Muscle layer of duodenum (tissue), 2 donors: Measurements from ENCODE around the gene BOC.

ENCODE experiments used
- H3K27ac ChIP-seq: one replicate; pipeline ENCODE4 v1.7.0; 2013; ENCODE audit warnings: mild to moderate bottlenecking, low read length
- H3K27me3 ChIP-seq: one replicate; pipeline ENCODE4 v1.7.0; 2013; ENCODE audit warnings: low read depth, mild to moderate bottlenecking, control low read depth, low read length
- H3K36me3 ChIP-seq, 2 donors: one replicate each; pipeline ENCODE4 v1.7.0; 2013; ENCODE audit warnings: low read length in 2 of 2, control low read depth in 1 of 2, mild to moderate bottlenecking in 1 of 2; ENCODE audit not compliant: insufficient read depth in 2 of 2, control insufficient read depth in 1 of 2
- H3K4me1 ChIP-seq, 2 donors: one replicate each; pipeline ENCODE4 v1.7.0; 2013; ENCODE audit warnings: low read length in 2 of 2, mild to moderate bottlenecking in 2 of 2, control low read depth in 1 of 2, moderate library complexity in 1 of 2; ENCODE audit not compliant: insufficient read depth in 2 of 2, control insufficient read depth in 1 of 2
- H3K4me3 ChIP-seq, 2 donors: one replicate each; pipeline ENCODE4 v1.7.0; 2013; ENCODE audit warnings: low read length in 2 of 2, low read depth in 1 of 2, mild to moderate bottlenecking in 1 of 2
- H3K9me3 ChIP-seq, 2 donors: one replicate each; pipeline ENCODE4 v1.7.0; 2013; ENCODE audit warnings: low read length in 2 of 2, control low read depth in 1 of 2, mild to moderate bottlenecking in 1 of 2; ENCODE audit not compliant: control insufficient read depth in 1 of 2
- donor health status: healthy.

Gene BOC

GRCh38 chr3:113264283-113265131 is 53.1 kb downstream of the BOC start:
- Histone ChIP-seq H3K27ac (no peak overlapping the region), H3K27me3 (no peaks in the 10 kb centered on the region), H3K36me3 (peaks cover 5 to 9% of the 10 kb centered on the region in 2 donors), H3K4me3 (no peak overlapping the region), H3K4me1 (peaks cover 0 to 69% of the 10 kb centered on the region in 2 donors), H3K9me3 (no peaks in the 10 kb centered on the region)

GRCh38 chr3:113265231-113265630 is 53.9 kb downstream of the BOC start:
- no peak overlapping the region for H3K27ac ChIP-seq
- no peak overlapping the region for H3K4me3 ChIP-seq
- no peaks in the 10 kb centered on the region for H3K9me3 ChIP-seq
- peaks cover 0 to 62% of the 10 kb centered on the region in 2 donors for H3K4me1 ChIP-seq
- H3K36me3 ChIP-seq: peaks cover 12% of the 10 kb centered on the region in 2 donors
- H3K27me3 ChIP-seq: no peaks in the 10 kb centered on the region

DNA sequence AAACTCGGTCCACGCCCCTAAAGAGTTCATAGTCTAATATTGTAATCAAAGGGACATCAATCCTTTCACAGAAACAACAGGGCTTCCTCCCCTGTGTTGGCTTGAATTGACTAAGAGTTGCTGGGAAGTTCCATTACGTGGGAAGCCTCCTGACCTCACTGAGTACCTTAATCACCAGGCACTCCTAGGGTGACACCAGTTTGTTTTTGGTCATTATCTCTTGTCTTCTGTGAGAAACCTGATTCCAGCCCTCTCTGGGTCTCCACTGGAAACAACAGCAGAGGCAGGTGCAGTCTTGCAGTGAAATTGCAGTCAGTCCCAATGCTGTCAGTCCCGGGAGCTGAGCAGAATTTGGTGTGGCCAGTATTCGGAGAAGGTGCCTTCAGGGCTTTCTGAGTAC is 55.4 kb downstream of the BOC start:
- peaks cover 12 to 25% of the 10 kb centered on the region in 2 donors for H3K36me3 ChIP-seq
- H3K27ac ChIP-seq: no peak overlapping the region

DNA sequence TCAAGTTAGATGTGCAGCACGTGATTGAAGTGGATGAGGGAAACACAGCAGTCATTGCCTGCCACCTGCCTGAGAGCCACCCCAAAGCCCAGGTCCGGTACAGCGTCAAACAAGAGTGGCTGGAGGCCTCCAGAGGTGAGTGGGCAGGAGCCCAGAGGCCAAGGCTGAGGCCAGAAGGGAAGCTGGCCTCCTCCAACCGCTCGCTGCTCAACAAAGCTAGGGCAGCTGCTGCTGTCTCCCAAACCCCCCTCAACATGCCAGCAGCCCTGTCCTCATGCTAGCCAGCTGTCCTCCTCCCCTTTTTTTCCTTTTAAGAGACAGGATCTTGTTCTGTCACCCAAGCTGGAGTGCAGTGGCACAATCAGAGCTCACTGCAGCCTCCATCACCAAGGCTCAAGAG is 57.0 kb downstream of the BOC start:
- no peaks in the 10 kb centered on the region for H3K9me3 ChIP-seq
- H3K36me3 ChIP-seq: peaks cover 12 to 39% of the 10 kb centered on the region in 2 donors
- H3K27ac ChIP-seq: no peak overlapping the region
- H3K4me1 ChIP-seq: peaks cover 0 to 44% of the 10 kb centered on the region in 2 donors
- no peaks in the 10 kb centered on the region for H3K27me3 ChIP-seq
- no peak overlapping the region for H3K4me3 ChIP-seq

More for the DNA sequence above, 55.4 kb downstream of the BOC start:
- Histone ChIP-seq H3K4me3 (no peak overlapping the region), H3K9me3 (no peaks in the 10 kb centered on the region), H3K4me1 (peaks cover 0 to 55% of the 10 kb centered on the region in 2 donors), H3K27me3 (no peaks in the 10 kb centered on the region)

GRCh38 chr3:113268942-113269341 is 57.6 kb downstream of the BOC start:
- Histone ChIP-seq H3K36me3 (peaks cover 12 to 45% of the 10 kb centered on the region in 2 donors), H3K9me3 (no peaks in the 10 kb centered on the region), H3K4me1 (peaks cover 0 to 41% of the 10 kb centered on the region in 2 donors), H3K4me3 (no peak overlapping the region), H3K27ac (no peak overlapping the region), H3K27me3 (no peaks in the 10 kb centered on the region)

- no peaks in the 10 kb centered on the region for H3K27me3 ChIP-seq
- no peaks in the 10 kb centered on the region for H3K9me3 ChIP-seq
- no peak overlapping the region for H3K27ac ChIP-seq
- peaks cover 0 to 42% of the 10 kb centered on the region in 2 donors for H3K4me1 ChIP-seq
- peaks cover 12 to 52% of the 10 kb centered on the region in 2 donors for H3K36me3 ChIP-seq
- H3K4me3 ChIP-seq: no peak overlapping the region
These were observed 58.3 kb downstream of the BOC start for GRCh38 chr3:113269661-113270060.

- H3K4me1 ChIP-seq: peaks cover 0 to 42% of the 10 kb centered on the region in 2 donors
- H3K27ac ChIP-seq: no peak overlapping the region
- peaks cover 12 to 56% of the 10 kb centered on the region in 2 donors for H3K36me3 ChIP-seq
These were observed 58.7 kb downstream of the BOC start for GRCh38 chr3:113270068-113270467.

GRCh38 chr3:113270786-113271185 is 59.4 kb downstream of the BOC start:
- peaks cover 0 to 42% of the 10 kb centered on the region in 2 donors for H3K4me1 ChIP-seq
- no peaks in the 10 kb centered on the region for H3K27me3 ChIP-seq
- peaks cover 12 to 56% of the 10 kb centered on the region in 2 donors for H3K36me3 ChIP-seq
- H3K27ac ChIP-seq: no peak overlapping the region
- no peaks in the 10 kb centered on the region for H3K9me3 ChIP-seq
- H3K4me3 ChIP-seq: no peak overlapping the region

More at GRCh38 chr3:113270068-113270467, 58.7 kb downstream of the BOC start:
- no peaks in the 10 kb centered on the region for H3K9me3 ChIP-seq
- no peak overlapping the region for H3K4me3 ChIP-seq
- no peaks in the 10 kb centered on the region for H3K27me3 ChIP-seq

- Histone ChIP-seq H3K4me3 (no peak overlapping the region), H3K4me1 (peaks cover 0 to 43% of the 10 kb centered on the region in 2 donors), H3K27me3 (no peaks in the 10 kb centered on the region), H3K9me3 (no peaks in the 10 kb centered on the region), H3K36me3 (peaks cover 12 to 56% of the 10 kb centered on the region in 2 donors), H3K27ac (no peak overlapping the region)
These were observed 59.8 kb downstream of the BOC start for GRCh38 chr3:113271189-113271588.

- Histone ChIP-seq H3K4me1 (peaks cover 2 to 46% of the 10 kb centered on the region in 2 donors), H3K9me3 (no peaks in the 10 kb centered on the region), H3K27ac (no peak overlapping the region), H3K36me3 (peaks cover 9 to 56% of the 10 kb centered on the region in 2 donors), H3K27me3 (no peaks in the 10 kb centered on the region), H3K4me3 (no peak overlapping the region)
These were observed 60.4 kb downstream of the BOC start for GRCh38 chr3:113271594-113272384.

DNA sequence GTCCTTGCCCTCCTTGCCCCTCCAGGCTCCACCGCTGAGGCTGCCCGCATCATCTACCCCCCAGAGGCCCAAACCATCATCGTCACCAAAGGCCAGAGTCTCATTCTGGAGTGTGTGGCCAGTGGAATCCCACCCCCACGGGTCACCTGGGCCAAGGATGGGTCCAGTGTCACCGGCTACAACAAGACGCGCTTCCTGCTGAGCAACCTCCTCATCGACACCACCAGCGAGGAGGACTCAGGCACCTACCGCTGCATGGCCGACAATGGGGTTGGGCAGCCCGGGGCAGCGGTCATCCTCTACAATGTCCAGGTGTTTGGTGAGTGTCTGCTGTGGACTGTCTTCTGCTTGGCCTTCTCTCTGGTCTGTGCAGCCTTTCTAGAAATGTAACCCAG is 61.0 kb downstream of the BOC start:
- Histone ChIP-seq H3K27ac (no peak overlapping the region), H3K4me3 (no peak overlapping the region), H3K4me1 (peaks cover 8 to 45% of the 10 kb centered on the region in 2 donors), H3K9me3 (no peaks in the 10 kb centered on the region), H3K27me3 (no peaks in the 10 kb centered on the region), H3K36me3 (peaks cover 9 to 56% of the 10 kb centered on the region in 2 donors)
